Activated naive CD8-positive, alpha-beta T cell treated with anti-CD3 and anti-CD28 coated beads, Interleukin-2, amount 50 U/mL, for 24 hours (primary cell): ENCODE measurements around the gene TMEM273.
A peak's percentile ranks its signal among the peaks of the same experiment; 100 is the strongest.

ENCODE experiments used
- ATAC-seq: fragments of 150-1000 bp; cut with Tn5 transposase; one replicate; pipeline ENCODE4 v1.10.0; 2021
- DNase-seq: peaks from one replicate; pipeline ENCODE4 v3.0.0; 2021
- H3K27ac Mint-ChIP-seq: one replicate; pipeline ENCODE4 v1.8.0; 2021; ENCODE audit warnings: mild to moderate bottlenecking, mixed read lengths
- H3K27me3 Mint-ChIP-seq: one replicate; pipeline ENCODE4 v1.8.0; 2021; ENCODE audit warnings: mixed read lengths
- H3K36me3 Mint-ChIP-seq: one replicate; pipeline ENCODE4 v1.8.0; 2021; ENCODE audit warnings: low read depth, mixed read lengths
- H3K4me1 Mint-ChIP-seq: one replicate; pipeline ENCODE4 v1.8.0; 2021; ENCODE audit warnings: mixed read lengths
- H3K4me3 Mint-ChIP-seq: one replicate; pipeline ENCODE4 v1.8.0; 2021; ENCODE audit warnings: mild to moderate bottlenecking, moderate library complexity, mixed read lengths
- H3K9me3 Mint-ChIP-seq: one replicate; pipeline ENCODE4 v1.8.0; 2021; ENCODE audit warnings: mixed read lengths

The TMEM273 gene

GRCh38 chr10:49191349-49191748 lies 3.2 kb upstream of the TMEM273 start:
- peaks cover 39% of the 10 kb centered on the region for H3K4me1 Mint-ChIP-seq
- no peak for ATAC-seq

GRCh38 chr10:49189422-49189821 lies 1.2 kb upstream of the TMEM273 start:
- H3K4me3 Mint-ChIP-seq, result peak overlapping the region; percentile 67
- ATAC-seq, result no peak
- no peaks in the 10 kb centered on the region for H3K36me3 Mint-ChIP-seq
- peaks cover 28% of the 10 kb centered on the region for H3K27me3 Mint-ChIP-seq
- DNase-seq, result no peak
- H3K9me3 Mint-ChIP-seq, result no peaks in the 10 kb centered on the region
- H3K4me1 Mint-ChIP-seq, result peaks cover 43% of the 10 kb centered on the region
- H3K27ac Mint-ChIP-seq, result peak overlapping the region; percentile 83

More at GRCh38 chr10:49191349-49191748, 3.2 kb upstream of the TMEM273 start:
- DNase-seq, result no peak
- no peaks in the 10 kb centered on the region for H3K9me3 Mint-ChIP-seq
- H3K36me3 Mint-ChIP-seq, result no peaks in the 10 kb centered on the region
- peak overlapping the region; percentile 83 for H3K27ac Mint-ChIP-seq
- peaks cover 28% of the 10 kb centered on the region for H3K27me3 Mint-ChIP-seq
- no peak overlapping the region for H3K4me3 Mint-ChIP-seq

GRCh38 chr10:49187044-49187484 lies 1.1 kb downstream of the TMEM273 start:
- no peak for ATAC-seq
- H3K36me3 Mint-ChIP-seq, result no peaks in the 10 kb centered on the region
- H3K4me1 Mint-ChIP-seq, result peaks cover 55% of the 10 kb centered on the region
- no peaks in the 10 kb centered on the region for H3K9me3 Mint-ChIP-seq
- peak overlapping the region; percentile 74 for H3K4me3 Mint-ChIP-seq
- DNase-seq, result no peak
- H3K27me3 Mint-ChIP-seq, result peaks cover 27% of the 10 kb centered on the region
- peak overlapping the region; percentile 48 for H3K27ac Mint-ChIP-seq

- H3K4me1 Mint-ChIP-seq, result peaks cover 59% of the 10 kb centered on the region
These were observed 1.6 kb downstream of the TMEM273 start for GRCh38 chr10:49186613-49187012.

GRCh38 chr10:49185213-49185612 lies 3.0 kb downstream of the TMEM273 start:
- Mint-ChIP-seq H3K27ac (peak overlapping the region; percentile 65), H3K4me1 (peaks cover 61% of the 10 kb centered on the region), H3K36me3 (no peaks in the 10 kb centered on the region), H3K9me3 (no peaks in the 10 kb centered on the region), H3K27me3 (peaks cover 19% of the 10 kb centered on the region), H3K4me3 (peak overlapping the region; percentile 74)
- DNase-seq, result no peak
- no peak for ATAC-seq

More at GRCh38 chr10:49186613-49187012, 1.6 kb downstream of the TMEM273 start:
- no peak for ATAC-seq
- no peaks in the 10 kb centered on the region for H3K36me3 Mint-ChIP-seq
- no peak for DNase-seq
- H3K9me3 Mint-ChIP-seq, result no peaks in the 10 kb centered on the region
- peak overlapping the region; percentile 48 for H3K27ac Mint-ChIP-seq
- peak overlapping the region; percentile 74 for H3K4me3 Mint-ChIP-seq
- peaks cover 27% of the 10 kb centered on the region for H3K27me3 Mint-ChIP-seq

DNA sequence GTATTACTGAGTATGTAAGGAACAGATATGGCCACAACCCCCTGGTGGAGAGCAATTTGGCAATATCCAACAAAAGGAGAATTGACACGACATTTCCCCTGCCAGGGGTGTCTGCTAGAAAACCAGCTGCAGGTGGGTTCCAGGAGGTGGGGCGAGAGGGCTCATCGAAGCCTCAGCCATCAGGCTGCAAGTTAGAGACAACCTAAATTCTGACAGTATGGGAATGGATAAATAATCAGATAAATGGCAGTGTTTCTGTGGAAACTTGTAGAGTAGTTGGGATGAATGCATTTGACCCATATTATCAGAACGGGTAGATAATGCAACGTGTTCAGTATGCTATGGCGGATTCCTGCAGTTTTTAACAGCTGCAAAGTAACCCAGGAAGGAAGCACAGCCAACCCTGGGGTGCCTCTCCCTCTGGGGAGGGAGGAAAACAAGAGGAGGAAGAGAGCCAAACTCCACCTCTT lies 3.5 kb downstream of the TMEM273 start:
- peaks cover 61% of the 10 kb centered on the region for H3K4me1 Mint-ChIP-seq
- ATAC-seq (no peak), DNase-seq (no peak)
- peak overlapping the region; percentile 57 for H3K4me3 Mint-ChIP-seq
- peak overlapping the region; percentile 69 for H3K27ac Mint-ChIP-seq
- no peaks in the 10 kb centered on the region for H3K9me3 Mint-ChIP-seq
- peaks cover 16% of the 10 kb centered on the region for H3K27me3 Mint-ChIP-seq
- H3K36me3 Mint-ChIP-seq, result no peaks in the 10 kb centered on the region

DNA sequence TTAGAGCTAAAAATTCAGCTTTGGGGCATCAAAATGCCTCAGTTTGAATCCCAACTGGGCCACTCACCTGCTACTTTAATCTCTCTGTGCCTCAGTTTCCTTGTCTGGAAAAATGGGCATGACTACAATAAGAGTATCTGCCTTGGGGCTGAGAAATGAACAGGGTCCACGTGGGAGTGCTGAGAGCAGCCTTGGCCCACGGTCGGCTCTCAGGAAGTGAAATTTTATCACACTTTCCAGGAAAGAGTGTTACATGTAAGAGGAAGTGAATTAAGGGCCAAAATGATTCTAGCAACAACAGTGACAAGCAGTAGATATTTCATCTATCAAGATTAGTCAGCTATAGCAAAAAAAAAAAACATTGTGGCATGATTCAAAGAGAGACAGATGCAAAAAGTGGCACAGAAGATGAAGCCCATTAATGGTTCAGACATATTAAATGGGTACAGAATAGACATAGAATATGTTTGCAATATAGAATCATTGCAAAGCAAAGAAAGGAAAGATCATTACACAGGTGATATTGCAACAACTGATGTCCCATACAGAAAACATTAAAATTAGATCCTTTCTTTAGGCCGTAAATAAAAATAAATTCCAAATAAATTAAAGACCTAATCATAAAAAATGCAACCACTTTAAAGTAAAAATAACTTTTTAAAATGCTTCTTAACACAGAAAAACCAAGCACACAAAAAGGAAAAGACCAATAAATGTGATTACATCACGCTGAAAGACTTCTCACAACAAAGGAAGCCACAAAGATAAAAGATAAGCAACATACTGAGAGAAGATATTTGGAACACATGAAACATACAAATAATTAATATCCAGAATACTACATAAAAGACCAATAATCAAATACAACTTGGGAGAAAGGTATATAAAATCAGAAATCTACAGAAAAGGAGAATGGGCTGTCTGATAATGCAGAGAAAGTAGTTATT lies 4.3 kb downstream of the TMEM273 start:
- peaks cover 14% of the 10 kb centered on the region for H3K27me3 Mint-ChIP-seq
- DNase-seq (no peak), ATAC-seq (peak; percentile 62)
- peaks cover 64% of the 10 kb centered on the region for H3K4me1 Mint-ChIP-seq
- H3K27ac Mint-ChIP-seq, result peak overlapping the region; percentile 69
- peak overlapping the region; percentile 57 for H3K4me3 Mint-ChIP-seq
- no peaks in the 10 kb centered on the region for H3K9me3 Mint-ChIP-seq
- no peaks in the 10 kb centered on the region for H3K36me3 Mint-ChIP-seq

DNA sequence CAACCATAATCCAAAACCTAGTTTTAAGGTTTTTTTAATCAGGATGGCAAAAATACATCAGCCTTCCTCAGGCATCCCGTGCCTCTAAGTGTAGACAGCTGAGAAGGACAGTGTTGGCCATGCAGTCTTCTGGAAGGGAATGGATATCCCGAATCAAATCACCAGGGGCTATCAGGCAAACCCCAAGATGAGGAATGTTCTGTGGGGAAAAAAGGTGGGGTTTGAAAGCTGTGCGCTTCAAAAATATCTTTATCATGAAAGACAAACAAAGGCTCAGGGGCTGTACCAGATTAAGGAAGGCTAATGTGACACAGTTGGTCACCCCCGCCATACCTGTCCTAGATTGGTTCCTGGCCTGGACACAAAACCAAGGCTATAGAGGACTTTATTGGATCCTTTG lies 5.4 kb downstream of the TMEM273 start:
- no peaks in the 10 kb centered on the region for H3K9me3 Mint-ChIP-seq
- no peak overlapping the region for H3K27ac Mint-ChIP-seq
- no peaks in the 10 kb centered on the region for H3K36me3 Mint-ChIP-seq
- peaks cover 10% of the 10 kb centered on the region for H3K27me3 Mint-ChIP-seq
- H3K4me3 Mint-ChIP-seq, result no peak overlapping the region
- H3K4me1 Mint-ChIP-seq, result peaks cover 64% of the 10 kb centered on the region
- DNase-seq, result no peak
- no peak for ATAC-seq

DNA sequence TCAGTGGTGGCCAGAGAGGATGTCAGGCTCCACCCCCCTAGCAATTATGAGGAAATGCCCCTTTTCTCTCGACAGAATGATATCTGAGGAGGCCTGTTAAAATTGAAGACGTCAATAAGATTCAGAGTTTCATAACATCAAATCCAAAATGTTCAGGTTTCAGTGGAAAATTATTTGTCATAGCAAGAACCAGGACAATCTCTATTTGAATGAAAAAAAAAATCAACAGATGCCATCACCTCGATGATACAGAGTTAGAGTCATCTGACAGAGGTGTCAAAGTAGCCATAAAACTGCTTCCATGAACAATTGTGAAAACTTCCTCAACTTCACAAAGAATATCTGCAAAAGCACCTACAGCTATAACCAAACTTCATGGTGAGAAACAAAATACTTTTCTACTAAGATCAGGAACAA lies 7.7 kb downstream of the TMEM273 start:
- no peak for DNase-seq

DNA sequence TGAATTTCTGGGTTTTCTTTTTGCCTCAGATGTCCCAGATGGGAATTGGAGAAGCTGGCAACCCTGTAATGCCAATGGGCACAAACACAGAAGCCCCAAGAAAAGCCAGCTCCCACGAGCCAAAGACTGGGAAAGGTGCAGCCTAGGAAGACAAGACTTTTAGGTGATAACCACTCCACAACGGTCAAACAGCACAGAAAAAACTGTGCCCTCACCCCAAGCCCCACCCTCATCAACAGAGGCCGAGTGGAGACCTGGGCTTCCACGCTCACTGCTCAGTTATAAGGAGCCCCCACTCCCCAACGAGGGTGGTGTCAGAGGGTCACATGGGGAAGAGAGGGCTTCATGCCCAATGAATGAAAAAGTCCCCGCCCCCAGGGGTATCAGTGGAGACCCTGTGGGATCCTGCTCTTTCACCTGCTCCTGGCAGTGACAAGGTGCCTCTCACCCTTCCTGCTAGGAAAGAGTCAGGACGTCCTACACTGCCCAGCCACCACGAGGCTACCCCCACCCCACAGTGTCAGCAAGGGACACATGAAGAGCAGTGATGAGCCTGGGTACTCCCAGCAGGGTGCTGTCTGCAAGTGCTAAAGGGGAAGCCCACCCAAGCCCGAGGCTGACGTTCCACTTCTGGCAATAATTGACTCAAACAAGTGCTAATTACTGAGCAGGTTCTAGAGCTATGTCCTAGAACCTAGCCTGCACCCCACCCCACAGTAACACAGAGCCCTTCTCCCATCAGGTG lies 8.3 kb downstream of the TMEM273 start:
- peaks cover 4% of the 10 kb centered on the region for H3K27me3 Mint-ChIP-seq
- H3K9me3 Mint-ChIP-seq, result no peaks in the 10 kb centered on the region
- no peak for DNase-seq
- peaks cover 2% of the 10 kb centered on the region for H3K36me3 Mint-ChIP-seq
- ATAC-seq, result peak; percentile 2
- peak overlapping the region; percentile 83 for H3K27ac Mint-ChIP-seq
- peak overlapping the region; percentile 37 for H3K4me3 Mint-ChIP-seq
- H3K4me1 Mint-ChIP-seq, result peaks cover 77% of the 10 kb centered on the region

More for the DNA sequence above, 7.7 kb downstream of the TMEM273 start:
- ATAC-seq, result peak; percentile 15
- Mint-ChIP-seq H3K27me3 (peaks cover 4% of the 10 kb centered on the region), H3K27ac (peak overlapping the region; percentile 83), H3K4me1 (peaks cover 77% of the 10 kb centered on the region), H3K4me3 (peak overlapping the region; percentile 37), H3K9me3 (no peaks in the 10 kb centered on the region), H3K36me3 (peaks cover 2% of the 10 kb centered on the region)

- H3K27ac Mint-ChIP-seq, result peak overlapping the region; percentile 97
- DNase-seq (no peak), ATAC-seq (no peak)
- no peaks in the 10 kb centered on the region for H3K9me3 Mint-ChIP-seq
- no peak overlapping the region for H3K4me3 Mint-ChIP-seq
- peaks cover 3% of the 10 kb centered on the region for H3K27me3 Mint-ChIP-seq
- peaks cover 2% of the 10 kb centered on the region for H3K36me3 Mint-ChIP-seq
- H3K4me1 Mint-ChIP-seq, result peaks cover 68% of the 10 kb centered on the region
These were observed 9.4 kb downstream of the TMEM273 start for GRCh38 chr10:49178489-49179471.

- peaks cover 2% of the 10 kb centered on the region for H3K36me3 Mint-ChIP-seq
- peaks cover 3% of the 10 kb centered on the region for H3K27me3 Mint-ChIP-seq
- no peaks in the 10 kb centered on the region for H3K9me3 Mint-ChIP-seq
- H3K27ac Mint-ChIP-seq, result peak overlapping the region; percentile 97
- DNase-seq (peak; percentile 67), ATAC-seq (peak; percentile 93)
- peak overlapping the region; percentile 73 for H3K4me3 Mint-ChIP-seq
- H3K4me1 Mint-ChIP-seq, result peaks cover 62% of the 10 kb centered on the region
These were observed 10.5 kb downstream of the TMEM273 start for GRCh38 chr10:49177391-49178355.
